ENCODE data around the gene PLD2. TPM values are rescaled to one million over a fixed set of nuclear protein-coding genes. Genes with fewer than 3 reads are reported as not detected.

Gene PLD2
- total RNA-seq, 2 experiments from 2014 or later = 17.4 to 17.6 TPM

DNA sequence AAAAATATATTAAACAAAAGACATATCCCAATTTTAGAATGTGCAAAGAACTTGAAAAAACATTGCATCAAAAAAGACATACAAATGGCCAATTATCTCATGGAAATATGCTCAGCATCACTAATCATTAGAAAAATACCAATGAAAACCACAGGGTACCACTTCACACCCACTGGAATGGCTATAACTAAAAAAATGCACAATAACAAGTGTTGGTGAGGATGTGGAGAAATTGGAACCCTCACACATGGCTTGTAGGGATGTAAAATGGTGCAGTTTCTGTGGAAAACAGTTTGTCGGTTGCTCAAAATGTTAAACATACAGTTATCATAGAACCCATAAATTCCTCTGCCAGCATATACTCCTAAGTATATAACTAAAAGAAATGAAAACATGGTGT is 11.8 kb upstream of the PLD2 start:
- no peaks in the 10 kb centered on the region for H3K27me3 Mint-ChIP-seq (ENCODE audit: low read depth)
- no peaks in the 10 kb centered on the region for H3K9me3 Mint-ChIP-seq
- H3K36me3 Mint-ChIP-seq (ENCODE audit: low read depth) = peaks cover 11% of the 10 kb centered on the region
- intact Hi-C loops (cut with micrococcal nuclease) = loop anchor here (5.0 kb wide), 1 partner anchor 653 kb away; the partner anchor contains the start of genes CYB5D2 and ZZEF1
- peak overlapping the region; percentile 100 for H3K4me3 Mint-ChIP-seq
- H3K27ac Mint-ChIP-seq = peak overlapping the region; percentile 97
- no peak for DNase-seq
- peaks cover 29% of the 10 kb centered on the region for H3K4me1 Mint-ChIP-seq (ENCODE audit: low read depth)
- CTCF ChIA-PET = no interaction called here

DNA sequence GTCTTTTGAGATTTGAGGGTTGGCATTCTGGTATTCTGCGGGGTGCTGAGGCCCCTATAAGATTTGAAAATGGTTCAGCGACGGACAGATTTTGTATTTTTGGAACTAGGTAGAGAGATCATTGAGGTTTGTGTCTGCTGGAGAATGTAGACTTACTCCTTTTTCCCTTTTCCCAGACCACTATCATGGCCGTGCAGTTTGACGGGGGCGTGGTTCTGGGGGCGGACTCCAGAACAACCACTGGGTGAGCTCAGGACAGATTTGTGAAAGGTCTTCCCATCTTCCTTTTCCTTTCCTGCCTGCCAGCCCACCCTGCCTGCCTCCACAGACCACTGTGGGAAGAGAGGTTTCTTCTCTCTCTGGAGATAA is 10.4 kb upstream of the PLD2 start:
- intact Hi-C loops (cut with micrococcal nuclease) = loop anchor here (5.0 kb wide), 1 partner anchor 654 kb away; the partner anchor contains the start of genes CYB5D2 and ZZEF1

GRCh38 chr17:4800462-4801196 is 6.3 kb upstream of the PLD2 start:
- Mint-ChIP-seq H3K4me3 (no peak overlapping the region), H3K27ac (peak overlapping the region; percentile 39), H3K36me3 (ENCODE audit: low read depth) (peaks cover 17% of the 10 kb centered on the region), H3K27me3 (ENCODE audit: low read depth) (no peaks in the 10 kb centered on the region), H3K4me1 (ENCODE audit: low read depth) (peaks cover 24% of the 10 kb centered on the region), H3K9me3 (no peaks in the 10 kb centered on the region)
- intact Hi-C loops (cut with micrococcal nuclease) = no loop called here
- DNase-seq = no peak
- CTCF ChIA-PET = interaction anchor here (0.6 kb wide), 1 partner anchor 87 kb away, joined by 4 read pairs; no protein-coding TSS in a partner anchor

More for the DNA sequence above, 10.4 kb upstream of the PLD2 start:
- no peaks in the 10 kb centered on the region for H3K9me3 Mint-ChIP-seq
- peak; percentile 44 for DNase-seq
- peaks cover 28% of the 10 kb centered on the region for H3K4me1 Mint-ChIP-seq (ENCODE audit: low read depth)
- CTCF ChIA-PET = interaction anchor here (0.6 to 1.0 kb wide), 3 partner anchors 9 to 253 kb away, joined by 3 read pairs; no protein-coding TSS in a partner anchor
- H3K27me3 Mint-ChIP-seq (ENCODE audit: low read depth) = no peaks in the 10 kb centered on the region
- peak overlapping the region; percentile 97 for H3K27ac Mint-ChIP-seq
- H3K4me3 Mint-ChIP-seq = peak overlapping the region; percentile 100
- peaks cover 17% of the 10 kb centered on the region for H3K36me3 Mint-ChIP-seq (ENCODE audit: low read depth)

DNA sequence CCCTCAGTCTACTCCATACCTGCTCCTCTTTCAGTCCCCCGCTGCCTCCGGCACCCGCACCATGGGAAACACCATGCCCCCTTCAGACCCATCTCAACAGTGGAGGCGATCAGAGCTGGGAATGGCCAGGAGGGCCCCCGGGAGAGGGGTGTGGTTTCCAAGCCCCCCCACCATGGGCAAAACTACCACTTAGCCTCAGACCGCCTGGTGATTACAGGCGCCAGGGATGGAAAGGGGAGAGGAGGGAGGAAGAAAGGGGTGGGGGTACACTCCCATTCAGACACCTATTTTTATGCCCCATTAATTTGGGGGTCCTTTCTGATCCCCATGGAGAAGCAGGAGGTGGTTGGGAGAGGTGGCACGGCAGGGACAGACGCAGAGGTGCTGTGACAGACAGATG is 4.7 kb upstream of the PLD2 start, which contains the start of gene C17orf114:
C17orf114 (minus strand) TSS at position 101 of the 400 bp plus-strand sequence.
- Mint-ChIP-seq H3K4me3 (no peak within 1 kb of the TSS), H3K27me3 (ENCODE audit: low read depth) (no peaks in the 10 kb centered on the region), H3K9me3 (no peaks in the 10 kb centered on the region), H3K36me3 (ENCODE audit: low read depth) (peaks cover 12% of the 10 kb centered on the region), H3K4me1 (ENCODE audit: low read depth) (peaks cover 17% of the 10 kb centered on the region), H3K27ac (no peak within 1 kb of the TSS)
- intact Hi-C loops (cut with micrococcal nuclease) = no loop called here
- CTCF ChIA-PET = no interaction called here
- DNase-seq = no peak

- Mint-ChIP-seq H3K4me1 (ENCODE audit: low read depth) (peaks cover 10% of the 10 kb centered on the region), H3K27me3 (ENCODE audit: low read depth) (no peaks in the 10 kb centered on the region), H3K36me3 (ENCODE audit: low read depth) (peaks cover 3% of the 10 kb centered on the region), H3K27ac (no peak overlapping the region), H3K4me3 (peak overlapping the region; percentile 68), H3K9me3 (no peaks in the 10 kb centered on the region)
- CTCF ChIA-PET = interaction anchor here (1.5 to 2.8 kb wide), 2 partner anchors 17 to 19 kb away, joined by 3 to 10 read pairs; partner anchors contain the start of gene GLTPD2
- peak; percentile 19 for DNase-seq
- intact Hi-C loops (cut with micrococcal nuclease) = no loop called here
Observed at GRCh38 chr17:4806456-4806776, 536 bp upstream of the PLD2 start.

DNA sequence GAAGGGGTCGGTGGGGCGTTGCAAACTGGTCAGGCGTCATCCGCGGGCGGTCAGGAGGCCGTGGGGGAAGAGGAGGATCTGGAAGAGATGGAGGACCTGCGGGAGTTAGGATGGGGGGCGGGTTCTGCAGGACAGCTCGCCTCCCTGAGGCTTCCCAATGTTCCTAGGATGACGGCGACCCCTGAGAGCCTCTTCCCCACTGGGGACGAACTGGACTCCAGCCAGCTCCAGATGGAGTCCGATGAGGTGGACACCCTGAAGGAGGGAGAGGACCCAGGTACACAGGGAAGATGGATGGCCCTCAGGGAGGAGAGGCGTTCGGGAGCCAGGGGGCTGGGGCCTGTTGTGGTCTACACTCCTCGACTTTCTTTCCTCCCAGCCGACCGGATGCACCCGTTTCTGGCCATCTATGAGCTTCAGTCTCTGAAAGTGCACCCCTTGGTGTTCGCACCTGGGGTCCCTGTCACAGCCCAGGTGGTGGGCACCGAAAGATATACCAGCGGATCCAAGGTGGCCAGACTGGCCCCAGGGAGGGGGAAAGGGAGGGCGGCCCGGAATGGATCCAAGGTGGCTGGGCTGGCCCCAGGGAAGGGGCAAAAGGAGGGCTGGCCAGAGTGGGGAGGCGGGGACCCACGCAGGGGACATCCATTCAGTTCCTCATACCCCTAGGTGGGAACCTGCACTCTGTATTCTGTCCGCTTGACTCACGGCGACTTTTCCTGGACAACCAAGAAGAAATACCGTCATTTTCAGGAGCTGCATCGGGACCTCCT is 839 bp downstream of the PLD2 start:
- peaks cover 10% of the 10 kb centered on the region for H3K4me1 Mint-ChIP-seq (ENCODE audit: low read depth)
- H3K9me3 Mint-ChIP-seq = no peaks in the 10 kb centered on the region
- H3K36me3 Mint-ChIP-seq (ENCODE audit: low read depth) = peaks cover 3% of the 10 kb centered on the region
- DNase-seq = no peak
- peak overlapping the region; percentile 36 for H3K27ac Mint-ChIP-seq
- intact Hi-C loops (cut with micrococcal nuclease) = loop anchor here (1.0 kb wide), 3 partner anchors 17 to 97 kb away; partner anchors contain the start of genes ARRB2 and MINK1
- H3K4me3 Mint-ChIP-seq = peak overlapping the region; percentile 75
- no peaks in the 10 kb centered on the region for H3K27me3 Mint-ChIP-seq (ENCODE audit: low read depth)
- CTCF ChIA-PET = interaction anchor here (1.5 to 2.8 kb wide), 2 partner anchors 18 to 20 kb away, joined by 3 to 10 read pairs; partner anchors contain the start of gene GLTPD2

DNA sequence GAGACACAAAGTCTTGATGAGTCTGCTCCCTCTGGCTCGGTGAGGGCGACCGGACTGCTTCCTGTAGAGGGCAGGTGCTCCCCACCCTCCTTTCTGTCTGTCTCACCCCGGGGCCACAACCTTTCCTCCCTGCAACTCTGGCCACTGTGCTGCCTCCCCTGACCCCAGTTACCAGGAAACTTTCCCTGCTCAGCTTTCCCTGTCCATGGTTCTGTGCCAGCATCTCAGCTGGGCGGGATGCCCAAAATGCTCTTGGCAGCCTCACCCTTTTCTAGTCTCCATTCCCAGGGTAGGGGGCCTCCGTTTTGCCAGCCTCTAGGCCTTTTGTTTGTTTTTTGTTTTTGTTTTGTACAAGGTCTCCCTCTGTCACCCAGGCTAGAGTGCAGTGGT is 1.4 kb downstream of the PLD2 start:
- no peak for DNase-seq
- intact Hi-C loops (cut with micrococcal nuclease) = no loop called here
- Mint-ChIP-seq H3K27ac (no peak overlapping the region), H3K9me3 (no peaks in the 10 kb centered on the region), H3K4me3 (peak overlapping the region; percentile 75), H3K4me1 (ENCODE audit: low read depth) (peaks cover 10% of the 10 kb centered on the region), H3K27me3 (ENCODE audit: low read depth) (no peaks in the 10 kb centered on the region), H3K36me3 (ENCODE audit: low read depth) (peaks cover 3% of the 10 kb centered on the region)
- CTCF ChIA-PET = interaction anchor here (2.8 kb wide), 1 partner anchor 19 kb away, joined by 10 read pairs; the partner anchor contains the start of gene GLTPD2

DNA sequence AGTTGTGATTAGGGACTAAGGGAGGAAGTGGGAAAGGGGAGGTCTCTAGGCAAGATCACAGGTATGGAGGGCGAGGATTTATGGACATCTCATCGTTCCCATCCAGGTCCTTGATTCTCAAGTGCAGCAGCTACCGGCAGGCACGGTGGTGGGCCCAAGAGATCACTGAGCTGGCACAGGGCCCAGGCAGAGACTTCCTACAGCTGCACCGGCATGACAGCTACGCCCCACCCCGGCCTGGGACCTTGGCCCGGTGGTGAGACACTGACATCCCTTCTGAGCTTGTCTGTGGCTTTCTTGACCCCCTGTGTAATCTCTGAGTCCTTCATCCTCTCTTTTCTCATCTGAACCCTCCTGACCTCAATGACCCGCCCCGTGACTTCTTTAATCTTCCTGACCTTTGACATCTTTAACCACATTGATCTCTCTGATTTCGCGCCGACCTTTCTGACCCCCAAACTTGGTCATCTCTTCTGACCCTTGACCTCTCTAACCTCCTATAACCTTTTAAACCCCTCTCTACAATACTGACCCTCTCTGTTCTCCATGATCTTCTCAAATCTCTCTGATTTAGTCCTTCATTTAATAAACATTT is 3.8 kb downstream of the PLD2 start:
- Mint-ChIP-seq H3K4me3 (no peak overlapping the region), H3K9me3 (no peaks in the 10 kb centered on the region), H3K4me1 (ENCODE audit: low read depth) (peaks cover 10% of the 10 kb centered on the region), H3K27ac (no peak overlapping the region), H3K27me3 (ENCODE audit: low read depth) (no peaks in the 10 kb centered on the region), H3K36me3 (ENCODE audit: low read depth) (peaks cover 3% of the 10 kb centered on the region)
- intact Hi-C loops (cut with micrococcal nuclease) = no loop called here
- no peak for DNase-seq
- CTCF ChIA-PET = no interaction called here

- H3K9me3 Mint-ChIP-seq = no peaks in the 10 kb centered on the region
- peaks cover 3% of the 10 kb centered on the region for H3K36me3 Mint-ChIP-seq (ENCODE audit: low read depth)
- H3K4me3 Mint-ChIP-seq = no peak overlapping the region
- no peak for DNase-seq
- no peaks in the 10 kb centered on the region for H3K27me3 Mint-ChIP-seq (ENCODE audit: low read depth)
- CTCF ChIA-PET = interaction anchor here (0.7 kb wide), 1 partner anchor 36 kb away, joined by 3 read pairs; no protein-coding TSS in a partner anchor
- H3K4me1 Mint-ChIP-seq (ENCODE audit: low read depth) = peaks cover 6% of the 10 kb centered on the region
- intact Hi-C loops (cut with micrococcal nuclease) = no loop called here
- no peak overlapping the region for H3K27ac Mint-ChIP-seq
Observed at GRCh38 chr17:4811471-4811870, 4.5 kb downstream of the PLD2 start.

DNA sequence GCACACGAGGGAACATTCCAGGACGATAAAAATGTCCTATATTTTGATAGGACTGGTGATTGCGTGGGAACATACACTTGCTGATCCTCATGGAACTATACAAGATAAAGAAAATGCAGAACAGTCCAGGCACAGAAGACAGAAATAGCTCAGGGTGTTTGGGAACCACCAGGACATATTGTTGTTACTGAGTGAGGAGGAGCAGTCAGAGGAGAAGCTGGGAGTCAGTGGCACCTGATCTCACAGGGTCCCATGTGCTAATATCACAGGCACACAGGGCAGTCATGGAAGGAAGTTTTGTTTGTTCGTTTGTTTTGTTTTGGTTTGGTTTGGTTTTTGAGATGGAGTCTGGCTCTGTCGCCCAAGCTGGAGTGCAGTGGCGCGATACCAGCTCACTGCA is 5.7 kb downstream of the PLD2 start:
- Mint-ChIP-seq H3K4me1 (ENCODE audit: low read depth) (peaks cover 3% of the 10 kb centered on the region), H3K27ac (no peak overlapping the region), H3K9me3 (no peaks in the 10 kb centered on the region), H3K4me3 (no peak overlapping the region), H3K27me3 (ENCODE audit: low read depth) (no peaks in the 10 kb centered on the region), H3K36me3 (ENCODE audit: low read depth) (peaks cover 3% of the 10 kb centered on the region)
- CTCF ChIA-PET = interaction anchor here (0.8 to 1.4 kb wide), 2 partner anchors 22 to 23 kb away, joined by 3 to 4 read pairs; no protein-coding TSS in a partner anchor
- no peak for DNase-seq
- intact Hi-C loops (cut with micrococcal nuclease) = no loop called here

- no peaks in the 10 kb centered on the region for H3K27me3 Mint-ChIP-seq (ENCODE audit: low read depth)
- H3K36me3 Mint-ChIP-seq (ENCODE audit: low read depth) = peaks cover 3% of the 10 kb centered on the region
- no peak overlapping the region for H3K27ac Mint-ChIP-seq
- no peaks in the 10 kb centered on the region for H3K4me1 Mint-ChIP-seq (ENCODE audit: low read depth)
- intact Hi-C loops (cut with micrococcal nuclease) = no loop called here
- no peaks in the 10 kb centered on the region for H3K9me3 Mint-ChIP-seq
- no peak for DNase-seq
- no peak overlapping the region for H3K4me3 Mint-ChIP-seq
- CTCF ChIA-PET = no interaction called here
Observed at GRCh38 chr17:4815043-4815675, 8.2 kb downstream of the PLD2 start.

GRCh38 chr17:4816826-4817225 is 9.9 kb downstream of the PLD2 start:
- DNase-seq = no peak
- H3K4me1 Mint-ChIP-seq (ENCODE audit: low read depth) = no peaks in the 10 kb centered on the region
- CTCF ChIA-PET = no interaction called here
- no peaks in the 10 kb centered on the region for H3K9me3 Mint-ChIP-seq
- H3K27ac Mint-ChIP-seq = no peak overlapping the region
- peaks cover 1% of the 10 kb centered on the region for H3K36me3 Mint-ChIP-seq (ENCODE audit: low read depth)
- no peaks in the 10 kb centered on the region for H3K27me3 Mint-ChIP-seq (ENCODE audit: low read depth)
- intact Hi-C loops (cut with micrococcal nuclease) = no loop called here
- no peak overlapping the region for H3K4me3 Mint-ChIP-seq

All from activated naive CD4-positive, alpha-beta T cell treated with anti-CD3 and anti-CD28 coated beads for 36 hours (primary cell).